DMS 273 (cell line): Measurements from ENCODE around the gene MAP3K15.

ENCODE experiments used
- DNase-seq: peaks from one replicate; lab custom pipeline; 2025; ENCODE audit not compliant: unreplicated experiment; lab: John Stamatoyannopoulos, UW

Gene MAP3K15

DNA sequence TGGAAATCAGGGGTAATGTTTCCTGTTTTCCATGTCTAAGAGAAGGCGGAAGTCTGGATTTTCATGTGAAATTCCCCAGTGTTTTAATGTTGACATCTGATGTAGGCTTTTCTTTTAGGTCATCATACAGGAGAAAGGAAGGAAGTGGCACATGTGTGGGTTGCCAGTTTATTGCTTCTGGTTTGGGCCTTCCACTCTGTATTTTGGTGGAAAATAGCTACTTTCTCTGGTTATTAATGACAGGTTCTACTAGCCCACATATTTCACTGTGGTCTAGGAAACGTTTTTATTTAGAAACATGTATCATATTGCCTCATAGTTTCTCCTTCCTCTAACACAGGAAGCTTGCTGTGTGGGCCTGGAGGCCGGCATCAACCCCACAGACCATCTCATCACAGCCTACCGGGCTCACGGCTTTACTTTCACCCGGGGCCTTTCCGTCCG lies 164.3 kb downstream of the MAP3K15 start:
- DNase-seq = no peak

DNA sequence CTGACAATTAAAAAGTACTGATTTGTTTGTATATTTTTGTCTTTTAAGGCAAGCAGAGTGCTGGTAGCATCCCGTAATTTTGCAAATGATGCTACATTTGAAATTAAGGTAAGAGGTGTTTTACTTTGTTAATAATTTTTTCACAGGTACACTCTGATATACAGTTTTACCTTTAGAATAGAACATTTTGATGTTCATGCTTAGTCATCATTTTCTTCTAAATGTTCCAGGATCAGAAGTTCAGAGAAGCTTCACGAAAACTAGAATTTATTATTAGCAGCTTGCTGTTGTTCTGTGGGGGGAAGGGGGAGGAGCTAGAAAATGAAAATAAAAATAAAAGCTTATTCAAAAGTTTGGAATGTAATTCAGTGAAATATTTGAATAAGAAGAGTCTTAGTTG lies 166.0 kb downstream of the MAP3K15 start:
- DNase-seq = no peak

DNA sequence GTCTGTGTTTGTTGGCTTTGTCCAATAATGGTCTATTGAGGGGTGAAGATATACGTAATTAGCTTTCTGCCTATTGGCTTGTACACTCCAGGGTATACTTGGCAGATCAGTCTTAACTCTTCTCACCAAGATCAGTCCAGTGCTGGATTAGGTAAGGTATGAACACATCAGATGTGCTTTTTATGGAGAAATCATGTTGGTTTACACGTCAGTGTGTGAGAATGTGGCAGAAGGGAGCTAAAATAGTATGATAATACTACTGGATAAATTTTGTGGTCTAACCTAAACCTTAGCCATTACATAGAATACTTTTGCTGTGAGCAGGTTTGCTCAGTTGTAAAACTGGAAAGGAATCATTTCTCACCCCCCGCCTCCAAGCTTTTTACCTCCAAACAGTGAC lies 167.4 kb downstream of the MAP3K15 start:
- DNase-seq = no peak

DNA sequence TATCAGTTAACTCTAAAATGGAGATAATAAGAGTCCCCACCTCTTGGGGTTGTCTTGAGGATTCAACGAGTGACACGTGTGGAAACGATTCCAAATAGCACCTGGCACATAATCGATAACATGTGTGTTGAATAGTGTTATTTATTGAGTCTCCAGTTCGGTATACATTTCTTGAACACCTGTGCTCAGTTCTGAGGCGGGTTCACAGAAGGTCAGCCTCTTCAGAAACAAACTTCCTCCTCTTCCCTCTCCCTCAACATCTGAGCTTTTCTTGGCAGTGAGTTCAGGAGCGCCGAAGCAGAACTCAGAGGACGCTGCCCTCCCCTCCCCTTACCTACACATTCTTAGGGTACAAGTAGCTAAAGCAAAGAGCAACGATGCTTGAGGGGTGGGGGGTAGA lies 170.6 kb downstream of the MAP3K15 start:
- peak; percentile 31 for DNase-seq

DNA sequence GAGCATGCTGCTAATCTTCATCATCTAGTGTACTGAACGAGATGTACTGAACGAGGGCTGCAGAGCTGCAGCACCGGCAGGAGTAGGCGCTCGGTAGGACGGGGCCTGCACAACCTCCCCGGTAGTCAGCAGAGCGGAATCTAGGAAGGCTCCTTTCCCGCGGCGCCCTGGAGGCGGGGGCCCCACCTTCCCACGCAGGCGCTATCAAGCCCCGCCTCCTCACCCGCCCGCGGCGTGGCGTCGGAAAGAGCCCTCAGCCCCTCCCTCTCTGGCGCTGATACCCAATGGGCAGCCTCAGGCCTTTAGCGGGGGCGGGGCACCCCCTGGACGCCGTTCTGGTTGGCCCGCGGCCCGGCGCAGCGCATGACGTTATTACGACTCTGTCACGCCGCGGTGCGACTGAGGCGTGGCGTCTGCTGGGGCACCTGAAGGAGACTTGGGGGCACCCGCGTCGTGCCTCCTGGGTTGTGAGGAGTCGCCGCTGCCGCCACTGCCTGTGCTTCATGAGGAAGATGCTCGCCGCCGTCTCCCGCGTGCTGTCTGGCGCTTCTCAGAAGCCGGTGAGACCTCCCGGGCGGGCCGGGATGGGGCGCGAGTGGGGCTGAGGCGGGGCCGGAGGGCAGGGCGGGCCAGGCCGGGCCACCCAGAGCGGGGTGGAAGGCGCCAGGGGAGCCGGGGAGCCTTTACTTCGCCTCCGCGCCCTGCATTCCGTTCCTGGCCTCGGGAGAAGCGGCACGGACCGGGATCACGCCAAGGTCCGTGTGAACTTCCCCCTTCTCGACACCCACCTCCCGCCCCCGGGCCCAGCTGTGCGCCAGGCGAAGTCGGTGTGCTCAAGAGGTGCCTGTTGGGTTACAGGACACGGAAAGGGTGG lies 171.5 kb downstream of the MAP3K15 start, which contains the start of gene PDHA1:
Gene PDHA1, plus strand, starts transcription at position 393 of the 874 bp plus-strand sequence. Its CDS starts 111 bp downstream, at position 504.
- peak; percentile 98 for DNase-seq

DNA sequence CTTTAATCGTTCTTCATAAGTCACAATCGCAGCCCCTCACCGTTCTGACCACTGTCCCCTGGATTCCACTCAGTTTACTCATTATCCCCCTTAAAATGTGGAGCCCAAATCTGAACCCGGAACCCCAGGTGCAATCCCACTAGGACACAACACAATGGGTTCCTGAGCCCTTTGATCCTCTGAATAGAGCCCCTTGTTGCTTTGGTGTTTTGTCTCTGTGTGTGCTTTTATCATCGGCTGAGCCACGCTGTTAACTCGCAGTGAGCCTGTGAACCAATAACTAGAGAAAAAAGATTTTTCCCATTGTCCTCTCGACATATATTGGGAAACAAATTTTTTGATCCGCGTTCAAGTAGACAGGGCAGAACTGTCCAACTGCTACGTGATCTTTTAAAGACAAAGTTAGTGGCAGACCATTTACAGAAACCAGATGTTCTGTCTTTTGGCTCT lies 172.2 kb downstream of the MAP3K15 start:
- no peak for DNase-seq

DNA sequence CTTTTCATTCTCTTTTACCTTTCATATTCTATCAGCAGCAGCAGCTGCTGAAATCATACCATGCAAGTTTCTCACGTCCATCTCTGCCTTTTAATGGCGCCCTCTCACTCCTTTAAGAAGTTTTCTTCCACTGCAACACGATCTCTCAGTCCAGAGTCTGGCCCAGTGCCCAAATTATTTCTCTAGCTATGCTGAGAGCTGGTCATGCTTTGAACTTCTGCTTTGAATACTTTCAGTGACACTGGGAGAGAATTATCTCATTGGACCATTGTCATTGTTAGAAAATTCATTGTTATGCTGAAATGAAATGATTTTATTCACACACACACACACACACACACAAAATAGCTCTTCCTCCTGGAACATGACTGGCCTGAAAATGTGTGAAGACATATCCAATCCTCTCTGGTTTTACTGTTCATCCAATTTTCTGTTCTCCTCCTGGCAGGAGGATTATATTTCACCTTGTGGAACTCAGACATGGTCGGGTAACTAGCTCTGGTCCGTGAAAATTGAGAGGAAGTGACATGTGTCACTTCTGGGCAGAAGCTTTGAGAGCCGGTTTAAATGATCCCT lies 172.9 kb downstream of the MAP3K15 start:
- DNase-seq = peak; percentile 40

DNA sequence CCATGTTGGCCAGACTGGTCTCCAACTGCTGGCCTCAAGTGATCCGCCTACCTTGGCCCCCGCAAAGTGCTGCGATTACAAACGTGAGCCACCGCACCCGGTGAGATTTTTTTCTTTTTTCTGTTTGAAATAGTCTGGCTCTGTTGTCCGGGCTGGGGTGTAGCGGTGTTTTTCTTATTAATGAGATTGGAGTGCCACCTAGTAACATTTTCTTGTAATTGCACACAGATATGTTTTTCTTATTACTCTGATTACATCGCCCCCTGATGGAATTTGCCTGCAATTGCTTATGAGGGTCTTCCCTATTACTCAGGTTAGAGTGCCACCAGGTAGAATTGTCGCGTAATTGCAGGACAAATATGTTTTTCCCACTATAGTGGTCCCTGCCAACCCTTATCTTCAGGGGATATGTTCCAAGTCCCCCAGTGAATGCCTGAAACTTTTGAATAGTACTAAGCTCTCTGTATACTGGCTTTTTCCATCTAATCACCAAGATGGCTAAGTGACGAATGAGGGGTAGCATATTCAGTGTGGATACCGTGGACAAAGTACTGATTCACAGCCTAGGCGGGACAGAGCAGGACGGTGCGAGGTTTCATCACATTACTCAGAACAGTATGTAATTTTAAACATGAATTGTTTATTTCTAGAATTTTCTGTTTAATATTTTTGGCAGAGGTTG lies 180.2 kb downstream of the MAP3K15 start:
- peak; percentile 88 for DNase-seq

DNA sequence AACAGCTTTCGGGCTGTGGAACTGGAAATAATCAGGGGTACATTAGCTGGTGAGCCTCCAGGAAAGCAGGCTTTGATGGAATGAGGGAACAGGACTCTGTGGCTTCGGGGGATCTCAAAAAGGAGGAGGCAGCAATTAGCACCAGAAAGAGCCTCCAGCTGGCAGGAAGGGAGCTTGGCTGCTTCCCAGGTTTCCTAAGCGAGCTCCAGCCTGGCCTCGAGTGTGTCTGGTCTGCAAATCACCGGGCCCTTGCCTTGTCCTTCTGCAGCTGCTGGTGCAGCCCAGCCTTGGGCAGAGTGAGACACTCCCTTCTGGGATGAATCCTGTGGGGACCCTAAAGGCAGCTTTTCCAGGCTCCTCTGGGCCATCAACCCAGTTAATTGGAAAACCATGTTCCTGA lies 182.3 kb downstream of the MAP3K15 start:
- DNase-seq = peak; percentile 85

DNA sequence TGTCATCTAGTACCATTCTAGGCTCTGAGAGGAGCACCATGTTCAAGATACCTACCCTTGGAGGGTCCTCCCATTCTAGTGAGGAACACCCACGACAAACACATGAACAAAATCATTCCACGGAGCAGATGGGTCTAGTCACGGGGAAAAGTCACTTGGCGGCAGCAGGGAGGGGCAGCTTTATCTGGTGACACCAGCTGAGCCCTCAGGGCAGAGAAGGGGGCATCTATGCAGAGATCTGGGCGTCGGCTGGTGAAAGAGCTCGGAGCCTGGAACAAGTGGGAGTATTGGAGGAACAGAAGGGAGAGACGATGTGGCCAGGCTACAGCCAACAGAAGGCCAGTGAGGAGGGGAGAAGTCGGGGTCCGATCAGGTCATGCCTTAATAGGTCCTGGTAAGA lies 183.5 kb downstream of the MAP3K15 start:
- no peak for DNase-seq

DNA sequence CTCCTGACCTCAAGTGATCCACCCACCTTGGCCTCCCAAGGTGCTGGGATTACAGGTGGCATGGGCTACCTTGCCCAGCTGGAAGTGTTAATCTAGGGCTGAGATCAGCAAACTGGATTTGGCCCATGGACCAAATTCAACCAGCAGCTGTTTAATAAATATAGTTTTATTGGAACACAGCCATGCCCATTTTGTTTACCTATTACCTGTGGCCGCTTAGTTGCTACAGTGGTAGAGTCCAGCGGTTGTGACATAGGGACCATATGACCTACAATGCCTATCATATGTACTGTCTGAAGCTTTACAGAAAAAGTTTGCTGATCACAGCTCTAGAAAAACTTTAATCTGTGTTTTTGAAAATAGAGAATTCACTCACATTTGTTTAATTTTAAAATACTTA lies 188.7 kb downstream of the MAP3K15 start:
- DNase-seq = no peak
